HCT116 (cell line): Measurements from ENCODE around the gene TFDP1.

Experiments
- ATF3 ChIP-seq: IDR thresholded peaks from 2 replicates; pipeline ENCODE4 v1.6.1; 2012
- CTCF ChIP-seq, 3 experiments: fragments of 200-600 bp in 1 of 3; sonication (generic) in 1 of 3; IDR thresholded peaks in 2 of 3; conservative IDR thresholded peaks in 1 of 3; 2 replicates each; pipeline ENCODE4 v1.5.1; 2012 to 2017; ENCODE audit warnings: low read depth in 2 of 3, low read length in 2 of 3, antibody characterized with exemption in 1 of 3, borderline replicate concordance in 1 of 3, control low read depth in 1 of 3, mild to moderate bottlenecking in 1 of 3, mixed read lengths in 1 of 3, mixed run types in 1 of 3, moderate library complexity in 1 of 3; ENCODE audit not compliant: insufficient read depth in 1 of 3
- EZH2phosphoT487 ChIP-seq: fragments of 200-600 bp; IDR thresholded peaks from 2 replicates; pipeline ENCODE4 v1.6.1; 2018; ENCODE audit warnings: antibody characterized with exemption, borderline replicate concordance
- FOSL1 ChIP-seq: IDR thresholded peaks from 2 replicates; pipeline ENCODE4 v1.6.1; 2012; ENCODE audit warnings: low read depth
- MAX ChIP-seq: IDR thresholded peaks from 2 replicates; pipeline ENCODE4 v1.6.1; 2012
- RAD21 ChIP-seq: IDR thresholded peaks from 2 replicates; pipeline ENCODE4 v1.6.1; 2012; ENCODE audit warnings: low read depth, mild to moderate bottlenecking
- REST ChIP-seq: IDR thresholded peaks from 2 replicates; pipeline ENCODE4 v1.6.1; 2012; ENCODE audit warnings: low read depth
- YY1 ChIP-seq: IDR thresholded peaks from 2 replicates; pipeline ENCODE4 v1.6.1; 2011; ENCODE audit warnings: low read length, low read depth, moderate library complexity, mild to moderate bottlenecking; ENCODE audit not compliant: insufficient replicate concordance; ENCODE audit errors: extremely low read depth

- no peak for TF ChIP-seq ATF3
- TF ChIP-seq CTCF (IDR thresholded peaks at IDR 0.05 in 2 of 3, conservative IDR thresholded peaks at IDR 0.05 in 1 of 3; ENCODE audit: borderline replicate concordance in 1 of 3, insufficient read depth in 1 of 3, low read depth in 2 of 3, low read length in 2 of 3) = no peak
- no peak for TF ChIP-seq YY1
- TF ChIP-seq EZH2phosphoT487 = no peak
- TF ChIP-seq FOSL1 = no peak
- no peak for TF ChIP-seq RAD21
- TF ChIP-seq REST = no peak
- TF ChIP-seq MAX = no peak
Measured at GRCh38 chr13:113548778-113549621, 35.6 kb upstream of the TFDP1 start.
